Fibroblast of lung (primary cell): Measurements from ENCODE around the gene GSE1. TPM values are rescaled to one million over a fixed set of nuclear protein-coding genes. Genes with fewer than 3 reads are reported as not detected.

Experiments
- DNase-seq, 2 donors: peaks; one replicate each; pipeline versions ENCODE4 v3.0.0 to v3.0.0-alpha.2; 2010; ENCODE audit warnings: low read depth in 2 of 2
- H2AFZ ChIP-seq: 2 replicates; pipeline ENCODE4 v1.5.1; 2012; ENCODE audit warnings: low read length, control low read depth, inconsistent platforms
- H3K27ac ChIP-seq: 2 replicates; pipeline ENCODE4 v1.5.1; 2011; ENCODE audit warnings: low read length, control low read depth; ENCODE audit not compliant: insufficient read depth
- H3K27me3 ChIP-seq: 2 replicates; pipeline ENCODE4 v1.5.1; 2011; ENCODE audit warnings: mild to moderate bottlenecking, low read length; ENCODE audit not compliant: control insufficient read depth, insufficient read depth
- H3K36me3 ChIP-seq: 2 replicates; pipeline ENCODE4 v1.5.1; 2011; ENCODE audit warnings: low read length; ENCODE audit not compliant: control insufficient read depth, insufficient read depth
- H3K4me1 ChIP-seq: 2 replicates; pipeline ENCODE4 v1.5.1; 2011; ENCODE audit warnings: low read length; ENCODE audit not compliant: control insufficient read depth, insufficient read depth; ENCODE audit errors: extremely low read depth
- H3K4me2 ChIP-seq: 2 replicates; pipeline ENCODE4 v1.5.1; 2011; ENCODE audit warnings: low read length, control low read depth; ENCODE audit not compliant: insufficient read depth; ENCODE audit errors: extremely low read depth
- H3K4me3 ChIP-seq, 4 experiments: fragments of 200-600 bp in 1 of 4; sonication (generic) in 1 of 4; replicated peaks in 1 of 4; 2 replicates each; pipeline ENCODE4 v1.5.1; 2011 to 2016; ENCODE audit warnings: low read length in 4 of 4, low read depth in 3 of 4, mild to moderate bottlenecking in 3 of 4, control low read depth in 2 of 4, inconsistent platforms in 1 of 4, mixed read lengths in 1 of 4; ENCODE audit not compliant: insufficient read depth in 1 of 4; ENCODE audit errors: control extremely low read depth in 1 of 4
- H3K79me2 ChIP-seq: 2 replicates; pipeline ENCODE4 v1.5.1; 2012; ENCODE audit warnings: mild to moderate bottlenecking, low read length, inconsistent platforms; ENCODE audit not compliant: control insufficient read depth, insufficient read depth
- H3K9ac ChIP-seq: 2 replicates; pipeline ENCODE4 v1.5.1; 2011; ENCODE audit warnings: mild to moderate bottlenecking, low read length, control low read depth; ENCODE audit not compliant: insufficient read depth
- H3K9me3 ChIP-seq: 2 replicates; pipeline ENCODE4 v1.5.1; 2012; ENCODE audit warnings: low read depth, low read length; ENCODE audit not compliant: control insufficient read depth, insufficient read depth
- H4K20me1 ChIP-seq: 2 replicates; pipeline ENCODE4 v1.5.1; 2011; ENCODE audit warnings: low read length; ENCODE audit not compliant: control insufficient read depth, insufficient read depth; ENCODE audit errors: extremely low read depth
- EZH2 ChIP-seq: IDR thresholded peaks from 2 replicates; pipeline ENCODE4 v1.5.1; 2012; ENCODE audit warnings: low read length, control low read depth, mild to moderate bottlenecking; ENCODE audit errors: missing control alignments
- polyA plus RNA-seq, 2 donors: library from polyadenylated mRNA; depleted of rRNA in 1 of 2; stranded (reverse) in 1 of 2; unstranded in 1 of 2; fragments of >200 nt; gene quantifications; 2 replicates each; pipeline ENCODE4 v1.2.1, GENCODE V29; 2011 to 2012; ENCODE audit warnings: missing spikeins in 1 of 2
- total RNA-seq: library from RNA; depleted of rRNA; stranded (reverse); fragments of >200 nt; gene quantifications from 2 replicates; pipeline ENCODE4 v1.2.1, GENCODE V29; 2014
- TF ChIP-seq, protein P1 (sequence below), 2 donors: IDR thresholded peaks in 1 of 2; conservative IDR thresholded peaks in 1 of 2; 1 replicate in 1 of 2; 2 replicates in 1 of 2; pipeline ENCODE4 v1.5.1; 2011 to 2012; ENCODE audit warnings: low read length in 2 of 2, control low read depth in 1 of 2, inconsistent platforms in 1 of 2, low read depth in 1 of 2, mild to moderate bottlenecking in 1 of 2

GSE1 gene
- total and polyA plus RNA-seq, 2 donors (not counting 1 experiment from before 2014, with no cell fraction given), result 11.0 to 35.7 TPM

DNA sequence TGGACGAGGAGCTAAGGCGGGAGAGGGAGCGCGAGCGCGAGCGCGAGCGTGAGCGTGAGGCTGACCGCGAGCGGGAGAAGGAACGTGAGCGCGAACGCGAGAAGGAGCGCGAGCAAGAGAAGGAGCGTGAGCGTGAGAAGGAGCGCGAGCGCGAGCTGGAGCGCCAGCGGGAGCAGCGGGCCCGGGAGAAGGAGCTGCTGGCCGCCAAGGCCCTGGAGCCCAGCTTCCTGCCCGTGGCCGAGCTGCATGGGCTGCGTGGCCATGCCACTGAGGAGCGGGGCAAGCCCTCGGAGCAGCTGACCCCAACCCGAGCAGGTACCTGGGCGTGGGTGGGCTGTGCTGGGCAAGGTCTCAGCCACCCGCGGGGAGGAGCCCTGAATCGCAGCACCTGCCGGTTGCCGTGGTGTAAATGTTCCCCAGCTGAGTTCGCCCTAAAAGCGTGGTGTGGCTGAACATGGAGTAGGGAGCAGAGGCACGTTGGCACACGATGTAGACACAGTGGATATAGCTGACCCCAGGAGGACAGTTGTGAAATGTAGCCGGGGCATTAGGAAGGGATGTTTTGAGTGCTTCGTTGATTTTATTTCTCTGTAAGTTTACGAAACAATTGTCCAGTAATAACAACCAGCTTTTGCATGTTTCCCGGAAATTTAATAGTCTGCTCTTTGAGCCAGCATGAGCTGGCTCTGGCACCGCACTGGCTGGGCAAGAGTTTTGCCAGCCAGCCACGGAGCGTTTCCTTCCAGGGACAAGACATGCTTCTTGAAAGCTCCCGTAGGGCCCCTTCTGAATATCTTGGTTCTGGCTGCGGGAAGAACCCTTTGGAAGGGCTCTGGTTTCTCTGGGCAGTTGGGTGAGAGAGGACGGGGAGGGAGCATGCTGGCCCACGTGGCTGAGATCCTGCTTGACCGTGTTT is 43.5 kb downstream of the GSE1 start:
- no peak overlapping the region for H3K9ac ChIP-seq
- no peaks in the 10 kb centered on the region for H3K79me2 ChIP-seq
- no peaks in the 10 kb centered on the region for H3K27me3 ChIP-seq
- H3K36me3 ChIP-seq, result peaks cover 32% of the 10 kb centered on the region
- H3K27ac ChIP-seq, result no peak overlapping the region
- H3K9me3 ChIP-seq, result no peaks in the 10 kb centered on the region
- H3K4me2 ChIP-seq, result no peak overlapping the region
- H3K4me3 ChIP-seq, result no peak overlapping the region
- DNase-seq, result no peak
- H3K4me1 ChIP-seq, result peaks cover 10% of the 10 kb centered on the region
- H4K20me1 ChIP-seq, result no peaks in the 10 kb centered on the region
- no peak for TF ChIP-seq EZH2
- TF ChIP-seq, protein P1, sequence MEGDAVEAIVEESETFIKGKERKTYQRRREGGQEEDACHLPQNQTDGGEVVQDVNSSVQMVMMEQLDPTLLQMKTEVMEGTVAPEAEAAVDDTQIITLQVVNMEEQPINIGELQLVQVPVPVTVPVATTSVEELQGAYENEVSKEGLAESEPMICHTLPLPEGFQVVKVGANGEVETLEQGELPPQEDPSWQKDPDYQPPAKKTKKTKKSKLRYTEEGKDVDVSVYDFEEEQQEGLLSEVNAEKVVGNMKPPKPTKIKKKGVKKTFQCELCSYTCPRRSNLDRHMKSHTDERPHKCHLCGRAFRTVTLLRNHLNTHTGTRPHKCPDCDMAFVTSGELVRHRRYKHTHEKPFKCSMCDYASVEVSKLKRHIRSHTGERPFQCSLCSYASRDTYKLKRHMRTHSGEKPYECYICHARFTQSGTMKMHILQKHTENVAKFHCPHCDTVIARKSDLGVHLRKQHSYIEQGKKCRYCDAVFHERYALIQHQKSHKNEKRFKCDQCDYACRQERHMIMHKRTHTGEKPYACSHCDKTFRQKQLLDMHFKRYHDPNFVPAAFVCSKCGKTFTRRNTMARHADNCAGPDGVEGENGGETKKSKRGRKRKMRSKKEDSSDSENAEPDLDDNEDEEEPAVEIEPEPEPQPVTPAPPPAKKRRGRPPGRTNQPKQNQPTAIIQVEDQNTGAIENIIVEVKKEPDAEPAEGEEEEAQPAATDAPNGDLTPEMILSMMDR (conservative IDR thresholded peaks at IDR 0.05 in 1 of 2, IDR thresholded peaks at IDR 0.05 in 1 of 2; ENCODE audit: low read depth in 1 of 2, low read length in 2 of 2), result no peak
- no peak overlapping the region for H2AFZ ChIP-seq

DNA sequence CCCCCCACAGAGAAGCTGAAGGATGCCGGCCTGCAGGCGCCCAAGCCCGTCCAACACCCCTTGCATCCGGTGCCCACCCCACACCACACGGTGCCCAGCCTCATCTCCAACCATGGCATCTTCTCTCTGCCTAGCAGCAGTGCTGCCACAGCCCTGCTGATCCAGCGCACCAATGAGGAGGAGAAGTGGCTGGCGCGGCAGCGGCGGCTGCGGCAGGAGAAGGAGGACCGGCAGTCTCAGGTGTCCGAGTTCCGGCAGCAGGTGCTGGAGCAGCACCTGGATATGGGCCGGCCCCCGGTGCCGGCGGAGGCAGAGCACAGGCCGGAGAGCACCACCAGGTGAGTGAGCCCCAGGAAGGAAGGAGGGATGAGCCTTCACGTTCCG is 44.1 kb downstream of the GSE1 start:
- no peaks in the 10 kb centered on the region for H3K79me2 ChIP-seq
- H4K20me1 ChIP-seq, result no peaks in the 10 kb centered on the region
- TF ChIP-seq, protein P1 (conservative IDR thresholded peaks at IDR 0.05 in 1 of 2, IDR thresholded peaks at IDR 0.05 in 1 of 2; ENCODE audit: low read depth in 1 of 2, low read length in 2 of 2), result no peak
- no peak for TF ChIP-seq EZH2
- no peak for DNase-seq
- H3K9me3 ChIP-seq, result no peaks in the 10 kb centered on the region
- H3K27ac ChIP-seq, result no peak overlapping the region
- H2AFZ ChIP-seq, result no peak overlapping the region
- no peak overlapping the region for H3K4me2 ChIP-seq
- no peaks in the 10 kb centered on the region for H3K27me3 ChIP-seq
- H3K4me1 ChIP-seq, result peaks cover 10% of the 10 kb centered on the region
- H3K4me3 ChIP-seq, result no peak overlapping the region
- H3K36me3 ChIP-seq, result peaks cover 32% of the 10 kb centered on the region
- no peak overlapping the region for H3K9ac ChIP-seq

DNA sequence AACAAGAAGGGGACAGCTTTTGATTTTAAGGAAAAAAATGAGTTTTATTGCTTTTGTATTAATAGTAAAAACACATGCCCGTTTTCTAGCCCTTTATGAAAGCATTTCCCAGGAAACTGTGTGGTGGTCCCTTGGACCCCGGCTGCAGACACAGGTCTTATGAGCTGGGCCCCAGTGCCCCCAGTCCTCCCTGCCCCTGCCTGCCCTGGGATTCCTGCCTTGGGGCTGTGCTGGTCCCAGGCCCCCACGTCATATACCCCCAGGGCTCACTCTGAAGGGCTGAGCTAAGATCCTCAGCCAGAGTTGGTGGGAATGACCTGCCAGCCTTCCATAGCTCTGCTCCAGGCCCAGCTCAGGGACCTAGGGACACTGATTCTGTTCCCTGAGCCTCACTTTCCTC is 44.9 kb downstream of the GSE1 start:
- no peak overlapping the region for H3K27ac ChIP-seq
- TF ChIP-seq EZH2, result no peak
- TF ChIP-seq, protein P1 (conservative IDR thresholded peaks at IDR 0.05 in 1 of 2, IDR thresholded peaks at IDR 0.05 in 1 of 2; ENCODE audit: low read depth in 1 of 2, low read length in 2 of 2), result no peak
- H3K36me3 ChIP-seq, result peaks cover 34% of the 10 kb centered on the region

More for the DNA sequence above, 44.9 kb downstream of the GSE1 start:
- H4K20me1 ChIP-seq, result no peaks in the 10 kb centered on the region
- H3K4me3 ChIP-seq, result no peak overlapping the region
- H3K9me3 ChIP-seq, result no peaks in the 10 kb centered on the region
- no peaks in the 10 kb centered on the region for H3K27me3 ChIP-seq
- no peak overlapping the region for H2AFZ ChIP-seq
- no peak for DNase-seq
- H3K79me2 ChIP-seq, result no peaks in the 10 kb centered on the region
- no peak overlapping the region for H3K4me2 ChIP-seq
- peaks cover 6% of the 10 kb centered on the region for H3K4me1 ChIP-seq
- H3K9ac ChIP-seq, result no peak overlapping the region
